Mesangial cell (primary cell): ENCODE data around the gene ZNF556. TPM values are rescaled to one million over a fixed set of nuclear protein-coding genes. Genes with fewer than 3 reads are reported as not detected.

Source experiments
- total RNA-seq: library from RNA; depleted of rRNA; stranded (reverse); fragments of >200 nt; gene quantifications from 2 replicates; pipeline ENCODE4 v1.2.3, GENCODE V29; 2015

ZNF556 gene
- total RNA-seq = 0.16 TPM in 1 of 2 replicates, not detected in the other

GRCh38 chr19:2867025-2867991, at the start of gene ZNF556:
Gene ZNF556, plus strand, starts transcription at chr19:2867335. Its CDS starts 87 bp downstream, at chr19:2867422.

GRCh38 chr19:2819540-2820111, 47.5 kb upstream of the ZNF556 start, which contains the start of gene ZNF554:
Gene ZNF554, plus strand, starts transcription at chr19:2819868. Its CDS starts 204 bp downstream, at chr19:2820072.

GRCh38 chr19:2840794-2841791, 26.0 kb upstream of the ZNF556 start, which contains the start of gene ZNF555:
Gene ZNF555, plus strand, starts transcription at chr19:2841475. Its CDS starts 98 bp downstream, at chr19:2841573.

DNA sequence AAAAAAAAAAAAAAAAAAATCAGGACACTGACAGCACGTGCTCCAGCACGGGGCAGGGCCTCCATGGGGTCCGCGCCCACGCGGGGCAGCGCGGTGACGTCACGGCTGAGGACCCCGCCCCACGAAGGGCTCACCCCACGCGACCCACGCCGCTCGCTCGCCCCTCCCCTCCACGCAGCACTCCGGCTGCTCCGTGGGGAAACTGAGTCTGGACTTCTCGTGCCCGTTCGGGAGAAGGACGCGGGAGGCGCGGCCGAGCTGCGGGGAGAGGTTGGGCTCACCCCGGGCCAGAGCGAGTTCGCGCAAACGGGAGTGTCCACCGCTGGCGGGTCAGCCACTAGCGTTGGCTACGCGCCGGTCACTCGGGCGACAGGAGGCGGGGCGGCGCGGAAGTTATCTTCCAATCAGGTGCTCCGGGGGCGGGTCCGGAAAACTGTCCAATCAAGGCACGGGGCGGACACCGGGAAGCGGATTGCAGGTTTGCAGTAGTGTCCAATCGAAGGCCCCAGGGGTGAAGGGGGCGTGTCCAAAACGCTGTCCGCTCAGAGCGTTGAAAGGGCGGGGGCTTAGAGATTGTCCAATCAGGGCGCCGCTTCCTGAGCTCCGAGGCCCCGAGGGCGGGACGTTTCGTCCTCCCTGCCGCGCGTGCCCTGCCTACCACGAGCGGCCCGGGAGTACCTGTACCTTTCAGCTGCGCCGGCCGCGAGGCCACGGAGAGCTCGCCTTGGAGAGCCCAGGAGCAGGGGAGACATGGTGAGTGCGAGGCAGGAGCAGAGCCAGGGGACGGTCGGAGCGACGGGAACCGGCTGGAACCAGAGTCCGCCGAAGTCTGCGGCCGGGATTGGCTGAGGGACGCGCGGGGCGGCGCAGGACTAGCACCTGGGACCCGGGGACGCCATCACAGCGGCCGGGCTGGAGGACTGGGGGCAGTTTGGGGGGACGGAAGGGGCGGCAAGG, 33.4 kb downstream of the ZNF556 start, which contains the start of gene ZNF57:
Gene ZNF57 (plus strand): TSS at position 633 of the 957 bp plus-strand sequence. CDS start 118 bp downstream, at position 751.

Other genes with a start within 250 kb of the ZNF556 start
- gene GNG7, start 164.6 kb upstream of the ZNF556 start, total RNA-seq = under 0.01 and 1.1 TPM in 2 replicates
- 2.3 and 7.2 TPM in 2 replicates for gene DIRAS1, start 146.0 kb upstream of the ZNF556 start, total RNA-seq
- 38.9 and 51.1 TPM in 2 replicates for gene SLC39A3, start 127.3 kb upstream of the ZNF556 start, total RNA-seq
- gene SGTA, start 84.1 kb upstream of the ZNF556 start, total RNA-seq = 76.7 and 92.1 TPM in 2 replicates
- gene THOP1, start 81.8 kb upstream of the ZNF556 start, total RNA-seq = 54.4 and 181 TPM in 2 replicates
- gene ZNF554, start 47.5 kb upstream of the ZNF556 start, total RNA-seq = 0.98 and 2.9 TPM in 2 replicates
- 3.1 and 5.3 TPM in 2 replicates for gene ZNF555, start 25.9 kb upstream of the ZNF556 start, total RNA-seq
- gene ZNF57, start 33.6 kb downstream of the ZNF556 start, total RNA-seq = 3.1 and 3.2 TPM in 2 replicates
- 1.6 and 4.1 TPM in 2 replicates for gene ZNF77, start 77.6 kb downstream of the ZNF556 start, total RNA-seq
- gene TLE6, start 110.2 kb downstream of the ZNF556 start, total RNA-seq = 0.49 and 0.51 TPM in 2 replicates
- 0.16 and 5.6 TPM in 2 replicates for gene TLE2, start 161.9 kb downstream of the ZNF556 start, total RNA-seq
- gene TLE5, start 195.2 kb downstream of the ZNF556 start, total RNA-seq = 288 and 469 TPM in 2 replicates
- gene GNA11, start 227.0 kb downstream of the ZNF556 start, total RNA-seq = 54.0 and 85.6 TPM in 2 replicates